Umbilical cord (tissue), 2 donors: ENCODE data around the gene EP400. TPM values are rescaled to one million over a fixed set of nuclear protein-coding genes. Genes with fewer than 3 reads are reported as not detected.
"Not testable (repeated sequence)": the region's sequence is repeated elsewhere in the genome, so short reads cannot be mapped to it uniquely, and the experiment has no call there.

Experiments
- DNase-seq: peaks from one replicate; pipeline ENCODE4 v3.0.0-alpha.2; 2015; ENCODE audit warnings: low spot score
- total RNA-seq: library from RNA; depleted of rRNA; stranded (reverse); fragments of >200 nt; gene quantifications from one replicate; pipeline ENCODE4 v1.2.3, GENCODE V29; 2014; ENCODE audit warnings: low replicate concordance; ENCODE audit not compliant: insufficient read depth

EP400 gene
- total RNA-seq, 1 donor from 2014 or later = 15.4 TPM

GRCh38 chr12:132089407-132089910 lies 139.7 kb downstream of the EP400 start:
- no peak for DNase-seq

GRCh38 chr12:132094269-132094891 lies 144.6 kb downstream of the EP400 start:
- DNase-seq = no peak

GRCh38 chr12:132095520-132096409 lies 146.0 kb downstream of the EP400 start:
- no peak for DNase-seq

- DNase-seq = no peak
These were observed 150.0 kb downstream of the EP400 start for GRCh38 chr12:132099739-132100138.

- no peak for DNase-seq
These were observed 150.7 kb downstream of the EP400 start for GRCh38 chr12:132100306-132101065.

- no peak for DNase-seq
These were observed 152.6 kb downstream of the EP400 start for GRCh38 chr12:132102297-132102696.

- not testable (repeated sequence) for DNase-seq
These were observed 153.3 kb downstream of the EP400 start for GRCh38 chr12:132103072-132103471.

GRCh38 chr12:132103542-132104308 lies 154.0 kb downstream of the EP400 start:
- no peak for DNase-seq

GRCh38 chr12:132105467-132105866 lies 155.7 kb downstream of the EP400 start:
- DNase-seq = no peak

GRCh38 chr12:132106921-132107320 lies 157.2 kb downstream of the EP400 start:
- DNase-seq = no peak

- DNase-seq = no peak
These were observed 158.6 kb downstream of the EP400 start for GRCh38 chr12:132108211-132108832.

- no peak for DNase-seq
These were observed 160.0 kb downstream of the EP400 start for GRCh38 chr12:132109741-132110140.

GRCh38 chr12:132110677-132111076 lies 160.9 kb downstream of the EP400 start:
- DNase-seq = no peak

GRCh38 chr12:132111654-132112304 lies 162.0 kb downstream of the EP400 start:
- DNase-seq = no peak

GRCh38 chr12:132114667-132115066 lies 164.9 kb downstream of the EP400 start:
- DNase-seq = no peak

- DNase-seq = no peak
These were observed 165.8 kb downstream of the EP400 start for GRCh38 chr12:132115500-132115899.

GRCh38 chr12:132116709-132117557 lies 167.2 kb downstream of the EP400 start:
- DNase-seq = no peak

- DNase-seq = no peak
These were observed 167.8 kb downstream of the EP400 start for GRCh38 chr12:132117558-132117875.

GRCh38 chr12:132118876-132119275 lies 169.1 kb downstream of the EP400 start:
- no peak for DNase-seq
